WTC11 (cell line): ENCODE measurements around the gene NUDT14. TPM values are rescaled to one million over a fixed set of nuclear protein-coding genes. Genes with fewer than 3 reads are reported as not detected.

Experiments
- ATAC-seq: fragments of 200-7000 bp; cut with Tn5 transposase; 2 replicates; pipeline ENCODE4 v1.10.0; 2021; ENCODE audit warnings: mild to moderate bottlenecking, moderate library complexity
- CTCF ChIA-PET: fragments of 300-600 bp; sonication (Branson Sonifier 250); formaldehyde crosslinking; loops from one replicate; lab custom pipeline; 2021; ENCODE audit warnings: antibody characterized with exemption; lab: Charles Lee
- POLR2A ChIA-PET: fragments of 350-600 bp; sonication (Branson Sonifier 250); formaldehyde crosslinking; loops from one replicate; lab custom pipeline; 2021; ENCODE audit warnings: antibody characterized with exemption; lab: Charles Lee
- DNase-seq: peaks from one replicate; pipeline ENCODE4 v3.0.0; 2021; ENCODE audit warnings: low spot score
- H3K27ac Mint-ChIP-seq: 2 replicates; pipeline ENCODE4 v1.8.0; 2021; ENCODE audit warnings: mixed read lengths
- H3K27me3 Mint-ChIP-seq: 2 replicates; pipeline ENCODE4 v1.8.0; 2021; ENCODE audit warnings: low read depth, mild to moderate bottlenecking, moderate library complexity, mixed read lengths
- H3K36me3 Mint-ChIP-seq: 2 replicates; pipeline ENCODE4 v1.8.0; 2021; ENCODE audit warnings: mixed read lengths
- H3K4me1 Mint-ChIP-seq: 2 replicates; pipeline ENCODE4 v1.8.0; 2022; ENCODE audit warnings: mixed read lengths
- H3K4me3 Mint-ChIP-seq: 2 replicates; pipeline ENCODE4 v1.8.0; 2021; ENCODE audit warnings: mild to moderate bottlenecking, moderate library complexity, mixed read lengths
- H3K9me3 Mint-ChIP-seq: 2 replicates; pipeline ENCODE4 v1.8.0; 2021; ENCODE audit warnings: mixed read lengths
- AFF4 ChIP-seq: sonication (generic); formaldehyde crosslinking; IDR thresholded peaks from 2 replicates; pipeline ENCODE4 v1.8.1; 2023; ENCODE audit warnings: mild to moderate bottlenecking, missing genetic modification reagents, borderline replicate concordance
- CTCF ChIP-seq: fragments of 200-600 bp; IDR thresholded peaks from 2 replicates; pipeline ENCODE4 v1.8.0; 2022; ENCODE audit warnings: antibody characterized with exemption
- E2F5 ChIP-seq: sonication (generic); formaldehyde crosslinking; IDR thresholded peaks from 2 replicates; pipeline ENCODE4 v1.8.1; 2022; ENCODE audit warnings: mild to moderate bottlenecking, moderate library complexity, missing genetic modification reagents
- FOXP4 ChIP-seq: sonication (generic); formaldehyde crosslinking; IDR thresholded peaks from 2 replicates; pipeline ENCODE4 v1.8.0; 2022; ENCODE audit warnings: mild to moderate bottlenecking, missing genetic modification reagents
- HMGA2 ChIP-seq: fragments of 250-450 bp; sonication (Bioruptor Pico); IDR thresholded peaks from 2 replicates; pipeline ENCODE4 v1.4.0; 2021; ENCODE audit warnings: mild to moderate bottlenecking, moderate library complexity
- HMGXB4 ChIP-seq: sonication (generic); formaldehyde crosslinking; IDR thresholded peaks from 2 replicates; pipeline ENCODE4 v1.8.1; 2023; ENCODE audit warnings: mild to moderate bottlenecking, moderate library complexity, missing genetic modification reagents
- IRF2 ChIP-seq: sonication (generic); formaldehyde crosslinking; IDR thresholded peaks from 2 replicates; pipeline ENCODE4 v1.8.0; 2022; ENCODE audit warnings: low read depth, missing genetic modification reagents, borderline replicate concordance
- MAX ChIP-seq: sonication (generic); formaldehyde crosslinking; IDR thresholded peaks from 2 replicates; pipeline ENCODE4 v1.8.0; 2022; ENCODE audit warnings: mild to moderate bottlenecking, missing genetic modification reagents
- PRDM15 ChIP-seq: sonication (generic); formaldehyde crosslinking; IDR thresholded peaks from 2 replicates; pipeline ENCODE4 v1.8.0; 2022; ENCODE audit warnings: missing genetic modification reagents
- PREB ChIP-seq: sonication (generic); formaldehyde crosslinking; IDR thresholded peaks from 2 replicates; pipeline ENCODE4 v1.8.1; 2022; ENCODE audit warnings: mild to moderate bottlenecking, missing genetic modification reagents, moderate library complexity, borderline replicate concordance
- SMAD3 ChIP-seq: sonication (generic); formaldehyde crosslinking; IDR thresholded peaks from 2 replicates; pipeline ENCODE4 v1.8.0; 2022; ENCODE audit warnings: missing genetic modification reagents, mild to moderate bottlenecking, borderline replicate concordance
- TEAD4 ChIP-seq: sonication (generic); formaldehyde crosslinking; IDR thresholded peaks from 2 replicates; pipeline ENCODE4 v1.8.0; 2022; ENCODE audit warnings: mild to moderate bottlenecking, missing genetic modification reagents
- TP53 ChIP-seq: sonication (generic); formaldehyde crosslinking; IDR thresholded peaks from 2 replicates; pipeline ENCODE4 v1.8.1; 2023; ENCODE audit warnings: mild to moderate bottlenecking, missing genetic modification reagents
- ZNF138 ChIP-seq: sonication (generic); formaldehyde crosslinking; conservative IDR thresholded peaks from 2 replicates; pipeline ENCODE4 v1.8.1; 2022; ENCODE audit warnings: mild to moderate bottlenecking, moderate library complexity, missing genetic modification reagents
- ZSCAN18 ChIP-seq: fragments of 250-450 bp; sonication (Bioruptor Pico); IDR thresholded peaks from 2 replicates; pipeline ENCODE4 v2.1.2; 2022; ENCODE audit warnings: mild to moderate bottlenecking, moderate library complexity
- total RNA-seq: library from RNA; stranded (reverse); gene quantifications from 3 replicates; pipeline ENCODE4 v1.2.3, GENCODE V29; 2021

NUDT14 gene
- total RNA-seq, 1 experiment from 2014 or later: 35.4 TPM

GRCh38 chr14:105150368-105151083 is 30.6 kb downstream of the NUDT14 start (continued):
- TF ChIP-seq PRDM15 (no peak), ZSCAN18 (CRISPR knock-in tag) (no peak), HMGA2 (CRISPR knock-in tag) (no peak), MAX (CRISPR knock-in tag) (no peak), TEAD4 (CRISPR knock-in tag) (no peak), TP53 (CRISPR knock-in tag) (no peak)

GRCh38 chr14:105150026-105150367 is 31.1 kb downstream of the NUDT14 start:
- Mint-ChIP-seq H3K36me3 (no peaks in the 10 kb centered on the region), H3K4me3 (no peak overlapping the region), H3K4me1 (no peaks in the 10 kb centered on the region), H3K9me3 (no peaks in the 10 kb centered on the region), H3K27ac (no peak overlapping the region), H3K27me3 (no peaks in the 10 kb centered on the region)
- ATAC-seq: no peak
- ChIA-PET CTCF (interaction anchor here (0.5 to 1.5 kb wide), 2 partner anchors 56 to 180 kb away, joined by 3 to 4 read pairs; no protein-coding TSS in a partner anchor), POLR2A (no interaction called here)
- DNase-seq: no peak
- TF ChIP-seq CTCF (no peak), PREB (CRISPR knock-in tag) (no peak), E2F5 (CRISPR knock-in tag) (no peak), HMGXB4 (CRISPR knock-in tag) (no peak), SMAD3 (CRISPR knock-in tag) (no peak), FOXP4 (no peak), IRF2 (CRISPR knock-in tag) (no peak), ZNF138 (no peak), TP53 (CRISPR knock-in tag) (no peak), AFF4 (CRISPR knock-in tag) (no peak)
